H1 (cell line): ENCODE results near the gene GGA1. TPM values are rescaled to one million over a fixed set of nuclear protein-coding genes. Genes with fewer than 3 reads are reported as not detected.
"Not testable (repeated sequence)": the region's sequence is repeated elsewhere in the genome, so short reads cannot be mapped to it uniquely, and the experiment has no call there.

Experiments used
- CTCF ChIA-PET: fragments of 300-600 bp; sonication (Branson Sonifier 250); formaldehyde crosslinking; loops from one replicate; lab custom pipeline; 2021; ENCODE audit not compliant: partially characterized antibody; lab: Charles Lee
- POLR2A ChIA-PET: fragments of 300-600 bp; sonication (Branson Sonifier 250); formaldehyde crosslinking; loops from one replicate; lab custom pipeline; 2021; ENCODE audit warnings: inconsistent platforms; ENCODE audit not compliant: partially characterized antibody; lab: Charles Lee
- DNase-seq, 2 experiments: peaks; one replicate each; pipeline versions ENCODE4 v3.0.0 to v3.0.0-alpha.2; 2010 to 2022; ENCODE audit warnings: low spot score in 2 of 2, low read depth in 1 of 2, mixed read lengths in 1 of 2
- FAIRE-seq: peaks from 2 replicates; lab custom pipeline; 2011; peaks lifted over from hg19 to GRCh38; lab: Jason Lieb, UNC
- H2AFZ ChIP-seq: 2 replicates; pipeline ENCODE4 v1.8.1; 2012; ENCODE audit warnings: low read length, inconsistent platforms
- H2AK5ac ChIP-seq: 2 replicates; pipeline ENCODE4 v1.6.1; 2013; ENCODE audit warnings: low read depth, low read length
- H2BK120ac ChIP-seq: replicated peaks from 2 replicates; pipeline ENCODE3; 2013; ENCODE audit warnings: low read depth, low read length, inconsistent platforms
- H2BK12ac ChIP-seq: 2 replicates; pipeline ENCODE4 v1.6.1; 2013; ENCODE audit warnings: low read depth, low read length
- H2BK15ac ChIP-seq: 2 replicates; pipeline ENCODE4 v1.6.1; 2013; ENCODE audit warnings: low read length
- H2BK20ac ChIP-seq: 2 replicates; pipeline ENCODE4 v1.6.1; 2013; ENCODE audit warnings: low read length
- H2BK5ac ChIP-seq: 2 replicates; pipeline ENCODE4 v1.6.1; 2013; ENCODE audit warnings: low read depth, low read length
- H3K14ac ChIP-seq: 2 replicates; pipeline ENCODE4 v1.6.1; 2013; ENCODE audit warnings: inconsistent platforms; ENCODE audit not compliant: insufficient read length
- H3K18ac ChIP-seq: 2 replicates; pipeline ENCODE4 v1.6.1; 2013; ENCODE audit warnings: low read length; ENCODE audit errors: extremely low read depth
- H3K23ac ChIP-seq: 2 replicates; pipeline ENCODE4 v1.6.1; 2013; ENCODE audit warnings: inconsistent platforms; ENCODE audit not compliant: insufficient read length
- H3K23me2 ChIP-seq: 2 replicates; pipeline ENCODE4 v1.6.1; 2013; ENCODE audit warnings: low read depth, low read length
- H3K27ac ChIP-seq: 2 replicates; pipeline ENCODE4 v1.6.1; 2011; ENCODE audit warnings: low read depth, low read length, inconsistent platforms
- H3K27me3 ChIP-seq, 4 experiments: replicated peaks in 1 of 4; 1 replicate in 1 of 4; 2 replicates in 3 of 4; pipeline versions ENCODE4 v1.6.1 to v1.8.1; 2011 to 2013; ENCODE audit warnings: low read length in 3 of 4, mild to moderate bottlenecking in 3 of 4, inconsistent platforms in 2 of 4, mixed read lengths in 2 of 4, moderate library complexity in 1 of 4; ENCODE audit not compliant: control insufficient read depth in 3 of 4, insufficient read depth in 3 of 4; ENCODE audit errors: extremely low read depth in 1 of 4
- H3K36me3 ChIP-seq, 4 experiments: 2 replicates each; pipeline versions ENCODE4 v1.6.1 to v1.8.1; 2011 to 2013; ENCODE audit warnings: mild to moderate bottlenecking in 4 of 4, low read length in 3 of 4, moderate library complexity in 2 of 4, control low read depth in 1 of 4, inconsistent platforms in 1 of 4; ENCODE audit not compliant: insufficient read depth in 4 of 4, control insufficient read depth in 2 of 4
- H3K4ac ChIP-seq: replicated peaks from 2 replicates; pipeline ENCODE3; 2013; ENCODE audit warnings: low read length, low read depth, mixed read lengths, inconsistent platforms; ENCODE audit not compliant: insufficient read length
- H3K4me1 ChIP-seq, 4 experiments: replicated peaks in 1 of 4; 1 replicate in 1 of 4; 2 replicates in 3 of 4; pipeline versions ENCODE4 v1.6.1 to v1.8.1; 2011 to 2013; ENCODE audit warnings: low read length in 3 of 4, inconsistent platforms in 2 of 4, mixed read lengths in 1 of 4; ENCODE audit not compliant: insufficient read depth in 4 of 4, control insufficient read depth in 3 of 4
- H3K4me2 ChIP-seq, 2 experiments: 2 replicates each; pipeline versions ENCODE4 v1.6.1 to v1.8.1; 2011 to 2013; ENCODE audit warnings: low read depth in 2 of 2, low read length in 2 of 2, control low read depth in 1 of 2, inconsistent platforms in 1 of 2, mild to moderate bottlenecking in 1 of 2; ENCODE audit not compliant: insufficient read depth in 1 of 2
- H3K4me3 ChIP-seq, 4 experiments: fragments of 200-600, 300-600 bp in 1 of 4; sonication (generic), shearing (Covaris generic), sonication (Bioruptor Twin) in 1 of 4; 2 replicates each; pipeline versions ENCODE4 v1.5.1 to v1.8.1; 2011 to 2016; ENCODE audit warnings: low read length in 4 of 4, low read depth in 3 of 4, control low read depth in 2 of 4, inconsistent platforms in 2 of 4, mild to moderate bottlenecking in 2 of 4, mixed read lengths in 1 of 4, moderate library complexity in 1 of 4; ENCODE audit not compliant: insufficient read depth in 2 of 4; ENCODE audit errors: extremely low read depth in 1 of 4
- H3K56ac ChIP-seq: replicated peaks from 2 replicates; pipeline ENCODE3; 2013; ENCODE audit warnings: low read depth, mild to moderate bottlenecking, mixed read lengths, low read length, inconsistent platforms; ENCODE audit not compliant: insufficient read length
- H3K79me1 ChIP-seq: 2 replicates; pipeline ENCODE4 v1.6.1; 2013; ENCODE audit warnings: low read depth, low read length, control low read depth
- H3K79me2 ChIP-seq, 2 experiments: 2 replicates each; pipeline versions ENCODE4 v1.6.1 to v1.8.1; 2012 to 2013; ENCODE audit warnings: low read length in 2 of 2, mild to moderate bottlenecking in 2 of 2, inconsistent platforms in 1 of 2; ENCODE audit not compliant: insufficient read depth in 2 of 2, control insufficient read depth in 1 of 2
- H3K9ac ChIP-seq, 4 experiments: replicated peaks in 1 of 4; 1 replicate in 1 of 4; 2 replicates in 3 of 4; pipeline versions ENCODE4 v1.6.1 to v1.8.1; 2011 to 2013; ENCODE audit warnings: low read depth in 3 of 4, low read length in 3 of 4, control low read depth in 2 of 4, mild to moderate bottlenecking in 2 of 4, moderate library complexity in 2 of 4, inconsistent platforms in 1 of 4; ENCODE audit errors: extremely low read depth in 1 of 4
- H3K9me3 ChIP-seq, 2 experiments: 2 replicates each; pipeline versions ENCODE4 v1.6.1 to v1.8.1; 2012 to 2013; ENCODE audit warnings: mild to moderate bottlenecking in 2 of 2, moderate library complexity in 2 of 2, control low read depth in 1 of 2, inconsistent platforms in 1 of 2, low read depth in 1 of 2, low read length in 1 of 2, mixed read lengths in 1 of 2; ENCODE audit not compliant: insufficient read depth in 2 of 2
- H4K20me1 ChIP-seq, 2 experiments: replicated peaks in 1 of 2; 2 replicates each; pipeline versions ENCODE3 to v1.8.1; 2011 to 2013; ENCODE audit warnings: inconsistent platforms in 2 of 2, low read length in 2 of 2, mild to moderate bottlenecking in 1 of 2; ENCODE audit not compliant: insufficient read depth in 2 of 2, control insufficient read depth in 1 of 2
- H4K5ac ChIP-seq: 2 replicates; pipeline ENCODE4 v1.6.1; 2013; ENCODE audit warnings: low read length, low read depth, mixed read lengths, inconsistent platforms; ENCODE audit not compliant: insufficient read length
- H4K8ac ChIP-seq: 2 replicates; pipeline ENCODE4 v1.8.0; 2013; ENCODE audit warnings: mild to moderate bottlenecking, moderate library complexity, low read length, inconsistent platforms; ENCODE audit not compliant: insufficient read depth; ENCODE audit errors: extremely low read depth
- H4K91ac ChIP-seq: replicated peaks from 2 replicates; pipeline ENCODE3; 2013; ENCODE audit warnings: low read length, mixed read lengths, inconsistent platforms; ENCODE audit not compliant: insufficient read length
- WGBS, 2 experiments: shearing (Covaris generic) in 1 of 2; methylation state at CpG; one replicate each; pipeline versions ENCODE4 v1.1.6 to v1.1.7; 2013 to 2015; ENCODE audit warnings: low lambda C conversion rate in 2 of 2, mixed read lengths in 2 of 2, inconsistent platforms in 1 of 2, low coverage in 1 of 2, missing lambda C conversion rate in 1 of 2; ENCODE audit not compliant: insufficient replicate concordance in 2 of 2, insufficient coverage in 1 of 2, insufficient read length in 1 of 2; ENCODE audit errors: extremely low coverage in 1 of 2, missing lambda C conversion rate in 1 of 2; 5-methylcytosine and 5-hydroxymethylcytosine counted together
- polyA plus RNA-seq, 7 experiments: library from polyadenylated mRNA; depleted of rRNA in 3 of 7; stranded (reverse) in 5 of 7; unstranded in 2 of 7; fragments of >200 nt in 5 of 7; fragments of 200-250 nt in 2 of 7; gene quantifications; 1 replicate in 5 of 7; 2 replicates in 1 of 7; 4 replicates in 1 of 7; pipeline versions ENCODE4 v1.2.1 to v1.2.3, GENCODE V29; 2011 to 2013; ENCODE audit warnings: missing spikeins in 2 of 7, mixed read lengths in 2 of 7
- total RNA-seq: library from RNA; stranded (reverse); fragmentation: NEBNext Ultra II Directional; extraction: Animal tissue kit (Norgen Biotek cat#: 25700); gene quantifications from 2 replicates; pipeline ENCODE4 v1.2.1, GENCODE V29; 2021

Gene GGA1
- total and polyA plus RNA-seq, 2 of the 8 experiments (the other 6 are each of a cell fraction or from before 2014, with no cell fraction given) = 49.3 to 57.2 TPM

DNA sequence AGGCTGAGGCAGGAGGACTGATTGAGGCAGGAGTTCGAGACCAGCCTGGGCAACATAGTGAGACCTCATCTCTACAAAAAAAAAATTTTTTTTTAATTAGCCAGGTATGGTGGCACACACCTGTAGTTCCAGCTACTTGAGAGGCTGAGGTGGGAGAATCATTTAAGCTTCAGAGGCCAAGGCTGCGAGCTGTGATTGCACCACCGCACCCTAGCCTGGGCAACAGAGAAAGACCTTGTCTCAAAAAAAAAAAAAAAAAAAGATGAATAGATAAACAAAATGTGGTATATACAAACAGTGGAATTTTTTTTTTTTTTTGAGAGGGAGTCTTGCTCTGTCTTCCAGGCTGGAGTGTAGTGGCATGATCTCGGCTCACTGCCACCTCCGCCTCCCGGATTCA, 17.6 kb upstream of the GGA1 start:
- H2BK5ac ChIP-seq, H3K4ac ChIP-seq, H2BK20ac ChIP-seq, H3K4me3 ChIP-seq, H3K36me3 ChIP-seq, H2BK15ac ChIP-seq, DNase-seq, H3K79me1 ChIP-seq, H4K8ac ChIP-seq, H3K4me1 ChIP-seq, H3K23me2 ChIP-seq, H3K56ac ChIP-seq, H4K91ac ChIP-seq, H4K20me1 ChIP-seq, H3K18ac ChIP-seq, FAIRE-seq, H2AFZ ChIP-seq, H3K9me3 ChIP-seq, H2BK12ac ChIP-seq, H3K23ac ChIP-seq, H3K79me2 ChIP-seq, H2BK120ac ChIP-seq, H3K27me3 ChIP-seq, H3K14ac ChIP-seq, H3K9ac ChIP-seq, H2AK5ac ChIP-seq, H3K4me2 ChIP-seq, H4K5ac ChIP-seq, H3K27ac ChIP-seq: not testable (repeated sequence)
- ChIA-PET CTCF (interaction anchor here (0.6 to 39.4 kb wide), 5 partner anchors 13 to 458 kb away, joined by 3 to 1347 read pairs (median 10); no protein-coding TSS in a partner anchor), POLR2A (interaction anchor here (1.6 to 2.1 kb wide), 2 partner anchors 11 to 17 kb away, joined by 5 to 8 read pairs; partner anchors contain the start of genes GGA1 and LGALS2)
- WGBS, 2 experiments = 97% methylated on average over 6 of the region's 6 CpGs; no CpG with 5 or more reads in 1 of the 2 experiments
